HG03520 (cell line): ENCODE results near the gene BCL11A.

Experiments used
- ATAC-seq: cut with Tn5 transposase; IDR thresholded peaks from one replicate; pipeline ENCODE4 v1.9.1; 2021; ENCODE audit warnings: mild to moderate bottlenecking, moderate library complexity; ENCODE audit not compliant: unreplicated experiment

The BCL11A gene

GRCh38 chr2:60490441-60490840 lies 63.0 kb downstream of the BCL11A start:
- ATAC-seq, result no peak

GRCh38 chr2:60489289-60489688 lies 64.2 kb downstream of the BCL11A start:
- ATAC-seq, result no peak

- ATAC-seq, result peak; percentile 58
Observed at GRCh38 chr2:60488291-60488690, 65.2 kb downstream of the BCL11A start.

GRCh38 chr2:60487174-60487573 lies 66.3 kb downstream of the BCL11A start:
- ATAC-seq, result no peak

GRCh38 chr2:60486551-60486950 lies 66.9 kb downstream of the BCL11A start:
- ATAC-seq, result no peak

- ATAC-seq, result no peak
Observed at GRCh38 chr2:60486067-60486466, 67.4 kb downstream of the BCL11A start.

GRCh38 chr2:60485550-60485949 lies 67.9 kb downstream of the BCL11A start:
- no peak for ATAC-seq

GRCh38 chr2:60485055-60485454 lies 68.4 kb downstream of the BCL11A start:
- no peak for ATAC-seq

- ATAC-seq, result no peak
Observed at GRCh38 chr2:60484133-60484645, 69.3 kb downstream of the BCL11A start.

- ATAC-seq, result no peak
Observed at GRCh38 chr2:60483401-60483800, 70.1 kb downstream of the BCL11A start.

- no peak for ATAC-seq
Observed at GRCh38 chr2:60482222-60482621, 71.2 kb downstream of the BCL11A start.

- ATAC-seq, result no peak
Observed at GRCh38 chr2:60481257-60481656, 72.2 kb downstream of the BCL11A start.

GRCh38 chr2:60480089-60480773 lies 73.2 kb downstream of the BCL11A start:
- no peak for ATAC-seq

GRCh38 chr2:60479226-60480088 lies 74.0 kb downstream of the BCL11A start:
- no peak for ATAC-seq

- no peak for ATAC-seq
Observed at GRCh38 chr2:60478660-60479059, 74.8 kb downstream of the BCL11A start.

- no peak for ATAC-seq
Observed at GRCh38 chr2:60476206-60476954, 77.1 kb downstream of the BCL11A start.

GRCh38 chr2:60475123-60475830 lies 78.2 kb downstream of the BCL11A start:
- ATAC-seq, result no peak

- ATAC-seq, result no peak
Observed at GRCh38 chr2:60474301-60474700, 79.2 kb downstream of the BCL11A start.

GRCh38 chr2:60473546-60473945 lies 79.9 kb downstream of the BCL11A start:
- no peak for ATAC-seq

- ATAC-seq, result no peak
Observed at GRCh38 chr2:60472663-60473289, 80.7 kb downstream of the BCL11A start.
